ENCODE results near the gene FKBP1A. TPM values are rescaled to one million over a fixed set of nuclear protein-coding genes. Genes with fewer than 3 reads are reported as not detected.

Gene FKBP1A
- total and polyA plus RNA-seq, 10 of the 15 experiments (the other 5 are each of a cell fraction or from before 2014, with no cell fraction given): 103 to 687 (median 254) TPM

DNA sequence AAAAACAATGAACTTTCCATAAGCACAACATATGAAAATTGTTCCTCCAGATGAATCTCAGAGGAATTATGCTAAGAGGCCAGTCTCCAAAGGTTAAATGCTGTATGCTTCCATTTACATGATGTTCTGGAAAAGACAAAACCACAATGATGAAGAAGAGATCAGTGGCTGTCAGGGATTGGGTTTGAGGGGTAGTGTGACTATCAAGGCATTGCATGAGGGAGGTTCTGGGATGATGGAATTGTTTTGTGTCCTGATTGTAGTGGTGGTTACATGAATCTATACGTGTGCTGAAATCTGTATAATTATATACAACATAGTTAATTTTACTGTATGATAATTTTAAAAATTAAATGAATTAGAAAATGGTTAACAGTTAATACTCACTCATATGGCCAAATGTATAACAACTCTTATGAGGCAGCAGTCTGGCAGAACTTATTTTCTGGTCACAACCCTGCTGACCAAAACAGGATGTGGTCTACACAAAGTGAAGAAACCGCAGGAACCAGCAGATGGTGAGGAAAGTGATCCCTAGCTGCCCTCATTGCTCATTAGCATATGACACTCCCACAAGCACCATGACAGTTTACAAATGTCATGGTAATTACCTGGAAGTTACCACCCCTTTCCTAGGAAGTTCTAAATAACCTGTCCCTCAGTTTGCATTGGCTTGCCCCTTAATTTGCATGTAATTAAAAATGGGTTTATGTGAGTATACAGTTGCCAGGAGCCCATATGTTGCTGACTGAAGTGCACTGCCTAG, 41.9 kb upstream of the FKBP1A start (continued):
- TF ChIP-seq, protein P1, sequence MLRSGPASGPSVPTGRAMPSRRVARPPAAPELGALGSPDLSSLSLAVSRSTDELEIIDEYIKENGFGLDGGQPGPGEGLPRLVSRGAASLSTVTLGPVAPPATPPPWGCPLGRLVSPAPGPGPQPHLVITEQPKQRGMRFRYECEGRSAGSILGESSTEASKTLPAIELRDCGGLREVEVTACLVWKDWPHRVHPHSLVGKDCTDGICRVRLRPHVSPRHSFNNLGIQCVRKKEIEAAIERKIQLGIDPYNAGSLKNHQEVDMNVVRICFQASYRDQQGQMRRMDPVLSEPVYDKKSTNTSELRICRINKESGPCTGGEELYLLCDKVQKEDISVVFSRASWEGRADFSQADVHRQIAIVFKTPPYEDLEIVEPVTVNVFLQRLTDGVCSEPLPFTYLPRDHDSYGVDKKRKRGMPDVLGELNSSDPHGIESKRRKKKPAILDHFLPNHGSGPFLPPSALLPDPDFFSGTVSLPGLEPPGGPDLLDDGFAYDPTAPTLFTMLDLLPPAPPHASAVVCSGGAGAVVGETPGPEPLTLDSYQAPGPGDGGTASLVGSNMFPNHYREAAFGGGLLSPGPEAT (IDR thresholded peaks at IDR 0.05; ENCODE audit: low read depth): no peak
- TF ChIP-seq, protein P2, sequence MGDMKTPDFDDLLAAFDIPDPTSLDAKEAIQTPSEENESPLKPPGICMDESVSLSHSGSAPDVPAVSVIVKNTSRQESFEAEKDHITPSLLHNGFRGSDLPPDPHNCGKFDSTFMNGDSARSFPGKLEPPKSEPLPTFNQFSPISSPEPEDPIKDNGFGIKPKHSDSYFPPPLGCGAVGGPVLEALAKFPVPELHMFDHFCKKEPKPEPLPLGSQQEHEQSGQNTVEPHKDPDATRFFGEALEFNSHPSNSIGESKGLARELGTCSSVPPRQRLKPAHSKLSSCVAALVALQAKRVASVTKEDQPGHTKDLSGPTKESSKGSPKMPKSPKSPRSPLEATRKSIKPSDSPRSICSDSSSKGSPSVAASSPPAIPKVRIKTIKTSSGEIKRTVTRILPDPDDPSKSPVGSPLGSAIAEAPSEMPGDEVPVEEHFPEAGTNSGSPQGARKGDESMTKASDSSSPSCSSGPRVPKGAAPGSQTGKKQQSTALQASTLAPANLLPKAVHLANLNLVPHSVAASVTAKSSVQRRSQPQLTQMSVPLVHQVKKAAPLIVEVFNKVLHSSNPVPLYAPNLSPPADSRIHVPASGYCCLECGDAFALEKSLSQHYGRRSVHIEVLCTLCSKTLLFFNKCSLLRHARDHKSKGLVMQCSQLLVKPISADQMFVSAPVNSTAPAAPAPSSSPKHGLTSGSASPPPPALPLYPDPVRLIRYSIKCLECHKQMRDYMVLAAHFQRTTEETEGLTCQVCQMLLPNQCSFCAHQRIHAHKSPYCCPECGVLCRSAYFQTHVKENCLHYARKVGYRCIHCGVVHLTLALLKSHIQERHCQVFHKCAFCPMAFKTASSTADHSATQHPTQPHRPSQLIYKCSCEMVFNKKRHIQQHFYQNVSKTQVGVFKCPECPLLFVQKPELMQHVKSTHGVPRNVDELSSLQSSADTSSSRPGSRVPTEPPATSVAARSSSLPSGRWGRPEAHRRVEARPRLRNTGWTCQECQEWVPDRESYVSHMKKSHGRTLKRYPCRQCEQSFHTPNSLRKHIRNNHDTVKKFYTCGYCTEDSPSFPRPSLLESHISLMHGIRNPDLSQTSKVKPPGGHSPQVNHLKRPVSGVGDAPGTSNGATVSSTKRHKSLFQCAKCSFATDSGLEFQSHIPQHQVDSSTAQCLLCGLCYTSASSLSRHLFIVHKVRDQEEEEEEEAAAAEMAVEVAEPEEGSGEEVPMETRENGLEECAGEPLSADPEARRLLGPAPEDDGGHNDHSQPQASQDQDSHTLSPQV (IDR thresholded peaks at IDR 0.05): no peak
- TF ChIP-seq HDAC6 (IDR thresholded peaks at IDR 0.05; ENCODE audit: unreplicated experiment) (no peak), ZNF207 (IDR thresholded peaks at IDR 0.05; ENCODE audit: borderline replicate concordance) (no peak), EP300 (IDR thresholded peaks at IDR 0.05; ENCODE audit: borderline replicate concordance in 1 of 2, control insufficient read depth in 1 of 2, low read depth in 2 of 2, low read length in 2 of 2) (peak; percentile 67 to 74; a peak in 2 of 4 replicates), TCF3 (IDR thresholded peaks at IDR 0.05; ENCODE audit: borderline replicate concordance, insufficient read depth, low read depth, low read length) (peak; percentile 57; the same call in 1 of the 2 replicates), TAF1 (IDR thresholded peaks at IDR 0.05; ENCODE audit: borderline replicate concordance, low read depth, low read length) (no peak), TARDBP (IDR thresholded peaks at IDR 0.05; ENCODE audit: borderline replicate concordance) (no peak), FOS (IDR thresholded peaks at IDR 0.05; ENCODE audit: borderline replicate concordance, extremely low read depth, insufficient read length) (no peak), RAD21 (IDR thresholded peaks at IDR 0.05; ENCODE audit: insufficient read depth, low read depth, low read length) (no peak), SRF (IDR thresholded peaks at IDR 0.05; ENCODE audit: low read depth in 2 of 2, low read length in 2 of 2) (no peak), RCOR1 (conservative IDR thresholded peaks at IDR 0.05; ENCODE audit: low read depth, low read length) (no peak), SUPT20H (IDR thresholded peaks at IDR 0.05; ENCODE audit: borderline replicate concordance, control insufficient read depth, low read depth, low read length) (no peak), CHD1 (IDR thresholded peaks at IDR 0.05; ENCODE audit: low read depth, low read length) (no peak), ZNF274 (IDR thresholded peaks at IDR 0.05; ENCODE audit: insufficient read depth, insufficient read length) (no peak), ZNF384 (IDR thresholded peaks at IDR 0.05; ENCODE audit: borderline replicate concordance, low read depth, low read length) (no peak), RAD51 (IDR thresholded peaks at IDR 0.05) (no peak), GATAD2B (conservative IDR thresholded peaks at IDR 0.05; ENCODE audit: low read depth) (no peak), ZSCAN29 (IDR thresholded peaks at IDR 0.05) (no peak), FOXK2 (IDR thresholded peaks at IDR 0.05) (no peak), PML (IDR thresholded peaks at IDR 0.05; ENCODE audit: low read length) (no peak), NFXL1 (IDR thresholded peaks at IDR 0.05; ENCODE audit: borderline replicate concordance) (no peak)
- TF ChIP-seq, protein P3, sequence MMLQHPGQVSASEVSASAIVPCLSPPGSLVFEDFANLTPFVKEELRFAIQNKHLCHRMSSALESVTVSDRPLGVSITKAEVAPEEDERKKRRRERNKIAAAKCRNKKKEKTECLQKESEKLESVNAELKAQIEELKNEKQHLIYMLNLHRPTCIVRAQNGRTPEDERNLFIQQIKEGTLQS (IDR thresholded peaks at IDR 0.05; ENCODE audit: borderline replicate concordance, extremely low read depth, low read depth, low read length): no peak
- TF ChIP-seq, protein P4, sequence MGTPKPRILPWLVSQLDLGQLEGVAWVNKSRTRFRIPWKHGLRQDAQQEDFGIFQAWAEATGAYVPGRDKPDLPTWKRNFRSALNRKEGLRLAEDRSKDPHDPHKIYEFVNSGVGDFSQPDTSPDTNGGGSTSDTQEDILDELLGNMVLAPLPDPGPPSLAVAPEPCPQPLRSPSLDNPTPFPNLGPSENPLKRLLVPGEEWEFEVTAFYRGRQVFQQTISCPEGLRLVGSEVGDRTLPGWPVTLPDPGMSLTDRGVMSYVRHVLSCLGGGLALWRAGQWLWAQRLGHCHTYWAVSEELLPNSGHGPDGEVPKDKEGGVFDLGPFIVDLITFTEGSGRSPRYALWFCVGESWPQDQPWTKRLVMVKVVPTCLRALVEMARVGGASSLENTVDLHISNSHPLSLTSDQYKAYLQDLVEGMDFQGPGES (IDR thresholded peaks at IDR 0.05): no peak

All from GM12878 (cell line).